OCI-LY1 (cell line): Measurements from ENCODE around the gene CDK17.

Source experiments
- H2AFZ ChIP-seq: fragments of 200-600 bp; sonication (generic), shearing (Covaris generic); 2 replicates; pipeline ENCODE4 v1.6.0; 2014; ENCODE audit warnings: antibody characterized with exemption, mild to moderate bottlenecking, low read length
- H3F3A ChIP-seq: fragments of 200-600 bp; sonication (generic), shearing (Covaris generic); 2 replicates; pipeline ENCODE4 v1.6.0; 2014; ENCODE audit warnings: mild to moderate bottlenecking, antibody characterized with exemption, low read length, moderate library complexity; ENCODE audit not compliant: insufficient read depth
- H3K27ac ChIP-seq: fragments of 200-600 bp; sonication (generic); 2 replicates; pipeline ENCODE4 v1.5.1; 2014; ENCODE audit warnings: low read length, mixed run types, mild to moderate bottlenecking, low read depth; ENCODE audit not compliant: poor library complexity, severe bottlenecking
- H3K27me3 ChIP-seq: fragments of 200-600 bp; sonication (generic); 2 replicates; pipeline ENCODE4 v1.6.0; 2014; ENCODE audit warnings: antibody characterized with exemption, mild to moderate bottlenecking, low read length, moderate library complexity; ENCODE audit not compliant: insufficient read depth
- H3K36me3 ChIP-seq: fragments of 200-600 bp; sonication (generic); 2 replicates; pipeline ENCODE4 v1.6.1; 2014; ENCODE audit warnings: mild to moderate bottlenecking, antibody characterized with exemption, low read length, moderate library complexity, mixed read lengths; ENCODE audit not compliant: insufficient read depth
- H3K4me1 ChIP-seq: fragments of 200-600 bp; sonication (generic); 2 replicates; pipeline ENCODE4 v1.5.1; 2014; ENCODE audit warnings: mild to moderate bottlenecking, low read length, moderate library complexity; ENCODE audit not compliant: insufficient read depth, severe bottlenecking
- H3K4me2 ChIP-seq: fragments of 200-600 bp; sonication (generic), shearing (Covaris generic); 2 replicates; pipeline ENCODE4 v1.6.1; 2014; ENCODE audit warnings: low read length
- H3K4me3 ChIP-seq: fragments of 200-600 bp; sonication (generic); 2 replicates; pipeline ENCODE4 v1.5.1; 2014; ENCODE audit warnings: low read length, low read depth, mild to moderate bottlenecking, mixed read lengths; ENCODE audit not compliant: poor library complexity, severe bottlenecking
- H3K79me2 ChIP-seq: fragments of 200-600 bp; shearing (Covaris generic); 2 replicates; pipeline ENCODE4 v1.6.1; 2016; ENCODE audit warnings: mixed run types, low read length, mixed read lengths; ENCODE audit not compliant: insufficient read depth
- H3K9ac ChIP-seq: fragments of 200-600 bp; sonication (generic), shearing (Covaris generic); 2 replicates; pipeline ENCODE4 v1.6.1; 2014; ENCODE audit warnings: mild to moderate bottlenecking, low read length, mixed read lengths
- H3K9me2 ChIP-seq: fragments of 200-600 bp; sonication (generic), shearing (Covaris generic); 2 replicates; pipeline ENCODE4 v1.6.1; 2014; ENCODE audit warnings: low read depth, mild to moderate bottlenecking, low read length, mixed read lengths
- H3K9me3 ChIP-seq: fragments of 200-600 bp; shearing (Covaris generic); 2 replicates; pipeline ENCODE4 v1.6.1; 2014; ENCODE audit warnings: low read length, mixed read lengths
- H4K20me1 ChIP-seq: fragments of 200-600 bp; sonication (generic), shearing (Covaris generic); 2 replicates; pipeline ENCODE4 v1.6.0; 2016; ENCODE audit warnings: mild to moderate bottlenecking, low read length; ENCODE audit not compliant: insufficient read depth
- CTCF ChIP-seq: fragments of 200-600 bp; sonication (generic), shearing (Covaris generic); IDR thresholded peaks from 2 replicates; pipeline ENCODE4 v1.5.1; 2017; ENCODE audit warnings: mild to moderate bottlenecking, antibody characterized with exemption, low read length, moderate library complexity, mixed read lengths
- EZH2 ChIP-seq: fragments of 200-600 bp; sonication (generic), shearing (Covaris generic); IDR thresholded peaks from 2 replicates; pipeline ENCODE4 v1.8.0; 2017; ENCODE audit warnings: borderline replicate concordance, mixed run types, mild to moderate bottlenecking, antibody characterized with exemption, low read length, moderate library complexity, mixed read lengths

Gene CDK17

GRCh38 chr12:96244826-96245225 is 155.4 kb downstream of the CDK17 start:
- no peaks in the 10 kb centered on the region for H3K36me3 ChIP-seq
- no peaks in the 10 kb centered on the region for H3K9me3 ChIP-seq

GRCh38 chr12:96242597-96242996 is 157.6 kb downstream of the CDK17 start:
- Histone ChIP-seq H3K4me3 (no peak overlapping the region), H3F3A (no peaks in the 10 kb centered on the region), H2AFZ (no peak overlapping the region), H4K20me1 (no peaks in the 10 kb centered on the region), H3K4me2 (no peak overlapping the region), H3K27ac (no peak overlapping the region), H3K36me3 (no peaks in the 10 kb centered on the region), H3K79me2 (no peaks in the 10 kb centered on the region), H3K9me2 (no peaks in the 10 kb centered on the region), H3K9me3 (no peaks in the 10 kb centered on the region), H3K4me1 (no peaks in the 10 kb centered on the region), H3K9ac (no peak overlapping the region), H3K27me3 (no peaks in the 10 kb centered on the region; the same call in 1 of the 2 replicates)
- TF ChIP-seq EZH2 (no peak), CTCF (no peak)

More at GRCh38 chr12:96244826-96245225, 155.4 kb downstream of the CDK17 start:
- H3K27ac ChIP-seq = no peak overlapping the region
- H3K4me3 ChIP-seq = no peak overlapping the region
- H2AFZ ChIP-seq = no peak overlapping the region
- TF ChIP-seq CTCF = no peak
- TF ChIP-seq EZH2 = no peak
- H3K9ac ChIP-seq = no peak overlapping the region
- no peak overlapping the region for H3K4me2 ChIP-seq
- no peaks in the 10 kb centered on the region for H3K4me1 ChIP-seq
- H3K27me3 ChIP-seq = no peaks in the 10 kb centered on the region; the same call in 1 of the 2 replicates
- no peaks in the 10 kb centered on the region for H3K79me2 ChIP-seq
- H3F3A ChIP-seq = no peaks in the 10 kb centered on the region
- no peaks in the 10 kb centered on the region for H3K9me2 ChIP-seq
- H4K20me1 ChIP-seq = no peaks in the 10 kb centered on the region

GRCh38 chr12:96241846-96242256 is 158.4 kb downstream of the CDK17 start:
- no peak overlapping the region for H3K9ac ChIP-seq
- no peaks in the 10 kb centered on the region for H4K20me1 ChIP-seq
- H3K27ac ChIP-seq = no peak overlapping the region
- no peak overlapping the region for H3K4me2 ChIP-seq
- H3K9me3 ChIP-seq = no peaks in the 10 kb centered on the region
- no peaks in the 10 kb centered on the region for H3K79me2 ChIP-seq
- no peaks in the 10 kb centered on the region for H3K4me1 ChIP-seq
- H3K4me3 ChIP-seq = no peak overlapping the region
- no peaks in the 10 kb centered on the region for H3F3A ChIP-seq
- H2AFZ ChIP-seq = no peak overlapping the region
- no peaks in the 10 kb centered on the region for H3K36me3 ChIP-seq
- H3K27me3 ChIP-seq = no peaks in the 10 kb centered on the region; the same call in 1 of the 2 replicates
- TF ChIP-seq EZH2 = no peak
- no peak for TF ChIP-seq CTCF
- H3K9me2 ChIP-seq = no peaks in the 10 kb centered on the region
